Purkinje cell (primary cell): ENCODE data around the gene GAS2L1. TPM values are rescaled to one million over a fixed set of nuclear protein-coding genes. Genes with fewer than 3 reads are reported as not detected.

Experiments used
- polyA plus RNA-seq: library from polyadenylated mRNA; unstranded; fragments of >200 nt; fragmentation: Nextera tagmentation; gene quantifications from 2 replicates; pipeline ENCODE4 v1.2.1, GENCODE V29; 2014

Gene GAS2L1
- polyA plus RNA-seq, result 1.5 and 3.3 TPM in 2 replicates

DNA sequence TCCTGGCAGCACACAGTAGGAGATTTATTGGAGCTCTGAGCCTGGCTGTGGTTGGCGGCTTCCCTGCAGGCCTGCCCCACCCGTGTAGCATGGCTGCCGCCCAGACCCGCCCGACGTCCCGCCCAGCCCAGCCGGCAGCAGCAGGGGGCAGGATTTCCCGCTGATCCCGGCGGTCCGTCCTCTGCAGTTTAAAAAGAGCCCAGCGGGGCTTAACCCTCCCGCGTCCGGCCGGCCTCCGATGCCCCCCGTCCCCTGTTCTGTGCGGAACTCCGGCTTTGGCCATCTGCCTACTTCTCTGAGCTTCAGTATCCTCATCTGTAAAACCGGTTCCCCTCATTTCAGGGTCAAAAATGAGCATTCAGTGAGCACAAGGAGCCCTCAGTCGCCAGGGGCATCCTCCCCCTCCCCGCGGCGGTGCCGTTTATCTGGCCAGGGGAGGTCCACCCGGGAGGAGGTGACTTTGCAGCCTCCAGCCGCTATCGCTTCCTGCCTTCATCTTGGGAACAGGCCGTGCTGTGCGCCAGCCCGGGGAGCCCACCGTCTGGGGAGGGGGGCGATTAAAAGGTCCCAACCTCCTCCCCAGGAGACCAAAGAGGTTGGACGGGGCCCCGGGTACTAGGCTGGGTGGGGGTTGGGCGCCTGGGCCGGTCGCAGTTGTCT lies at the start of gene GAS2L1:
GAS2L1 (plus strand) TSS at position 476 of the 660 bp plus-strand sequence. CDS start 1,456 bp downstream, outside the sequence.

DNA sequence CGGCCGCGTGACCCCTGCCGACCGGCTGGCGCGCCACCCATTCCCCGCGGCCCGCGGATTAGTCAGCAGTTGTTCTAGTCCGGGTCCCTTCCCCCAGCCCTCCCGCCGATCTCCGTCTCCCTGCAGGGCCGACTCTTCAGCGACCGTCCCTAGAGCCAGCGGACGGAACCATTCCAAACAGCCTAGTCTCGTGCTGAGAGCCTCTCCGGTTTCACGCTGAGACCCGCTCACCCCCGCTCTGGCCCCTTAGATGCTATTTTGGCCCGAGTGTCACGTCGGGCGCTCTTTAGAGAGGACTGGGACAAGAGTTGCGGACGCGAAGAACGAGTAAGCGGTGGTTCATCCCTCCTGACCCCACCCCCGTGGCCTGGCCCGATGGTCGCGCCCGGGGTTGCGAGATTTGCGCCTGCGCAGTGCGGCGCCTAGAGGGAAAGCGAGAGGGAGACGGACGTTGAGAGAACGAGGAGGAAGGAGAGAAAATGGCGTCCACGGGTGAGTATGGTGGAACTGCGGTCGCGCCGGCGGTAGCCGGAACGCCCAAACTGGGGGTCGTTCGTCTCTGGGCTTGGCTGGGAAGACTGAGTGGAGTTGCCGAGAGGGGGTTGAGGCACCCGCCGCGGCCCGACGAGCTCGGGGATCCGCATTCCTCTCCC lies 38.5 kb upstream of the GAS2L1 start, which contains the start of the genes EWSR1 and RHBDD3:
EWSR1 (plus strand) TSS at position 411 of the 653 bp plus-strand sequence; CDS start at position 480, 69 bp downstream.
RHBDD3 (minus strand) TSS at position 124 of the 653 bp plus-strand sequence. CDS start 2,355 bp downstream, outside the sequence.

DNA sequence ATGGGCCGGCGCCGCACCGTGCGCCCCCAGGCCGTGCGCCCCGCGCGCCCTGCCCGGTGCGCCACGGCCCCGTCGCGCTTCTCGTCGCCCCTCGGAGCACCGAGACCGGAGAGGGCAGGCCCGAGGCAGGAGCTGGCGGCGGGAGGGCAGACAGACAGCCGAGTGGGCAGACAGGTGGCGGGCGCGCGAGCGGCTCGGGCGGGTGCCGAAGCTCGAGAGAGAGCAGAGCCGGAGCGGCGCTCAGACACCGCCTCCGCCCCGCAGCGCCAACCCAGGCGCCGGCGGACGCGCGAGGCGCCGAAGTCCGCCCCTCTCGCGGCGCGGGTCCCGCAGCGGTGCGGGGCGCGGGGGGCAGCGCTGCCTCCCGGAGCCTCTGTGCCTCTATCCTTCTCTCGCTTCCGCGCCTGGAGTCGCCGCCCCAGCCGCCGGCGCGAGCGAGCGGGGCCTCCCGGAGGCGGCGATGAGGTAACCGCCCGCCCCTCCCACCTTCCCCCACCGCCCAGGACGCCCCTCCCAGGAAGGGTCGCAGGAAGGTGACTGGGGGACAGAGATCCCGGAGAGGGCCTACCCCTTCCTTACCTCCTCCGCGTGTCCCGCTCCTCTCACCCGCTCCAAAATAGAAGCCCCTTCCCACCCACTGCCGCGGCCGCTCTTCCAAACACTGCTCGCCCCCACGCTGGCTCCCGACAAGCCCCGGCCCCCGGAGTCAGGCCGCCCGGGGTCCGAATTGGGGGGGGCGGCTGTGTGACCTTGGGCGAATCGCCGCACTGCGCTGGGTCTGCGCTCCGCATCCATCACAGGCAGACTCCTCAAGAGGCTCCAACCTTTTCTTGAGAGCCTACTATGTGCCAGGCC lies 9.1 kb downstream of the GAS2L1 start, which contains the start of gene RASL10A:
RASL10A (minus strand) TSS at position 412 of the 855 bp plus-strand sequence. CDS start 451 bp downstream, outside the sequence.

Other genes with a start within 250 kb of the GAS2L1 start
- gene C22orf31, start 244.8 kb upstream of the GAS2L1 start, polyA plus RNA-seq, result 0.34 TPM in 1 of 2 replicates, not detected in the other
- gene KREMEN1, start 233.6 kb upstream of the GAS2L1 start, polyA plus RNA-seq, result 0.73 and 1.2 TPM in 2 replicates
- 0.98 TPM in 1 of 2 replicates, not detected in the other for gene EMID1, start 100.8 kb upstream of the GAS2L1 start, polyA plus RNA-seq
- 1.7 and 3.4 TPM in 2 replicates for gene RHBDD3, start 38.7 kb upstream of the GAS2L1 start, polyA plus RNA-seq
- gene EWSR1, start 38.4 kb upstream of the GAS2L1 start, polyA plus RNA-seq, result 79.8 and 106 TPM in 2 replicates
- 9.5 TPM in 1 of 2 replicates, not detected in the other for gene RASL10A, start 9.0 kb downstream of the GAS2L1 start, polyA plus RNA-seq
- gene AP1B1, start 81.9 kb downstream of the GAS2L1 start, polyA plus RNA-seq, result 9.7 and 10.2 TPM in 2 replicates
- not detected in 2 replicates for gene RFPL1, start 131.9 kb downstream of the GAS2L1 start, polyA plus RNA-seq
- gene NEFH, start 173.6 kb downstream of the GAS2L1 start, polyA plus RNA-seq, result 343 and 353 TPM in 2 replicates
- gene THOC5, start 247.1 kb downstream of the GAS2L1 start, polyA plus RNA-seq, result 5.8 and 15.3 TPM in 2 replicates